ENCODE results near the gene ADCY2. TPM values are rescaled to one million over a fixed set of nuclear protein-coding genes. Genes with fewer than 3 reads are reported as not detected.
A peak's percentile ranks its signal among the peaks of the same experiment; 100 is the strongest.

ADCY2 gene
- total and polyA plus RNA-seq, 9 donors: 4.0 to 22.8 (median 8.3) TPM

DNA sequence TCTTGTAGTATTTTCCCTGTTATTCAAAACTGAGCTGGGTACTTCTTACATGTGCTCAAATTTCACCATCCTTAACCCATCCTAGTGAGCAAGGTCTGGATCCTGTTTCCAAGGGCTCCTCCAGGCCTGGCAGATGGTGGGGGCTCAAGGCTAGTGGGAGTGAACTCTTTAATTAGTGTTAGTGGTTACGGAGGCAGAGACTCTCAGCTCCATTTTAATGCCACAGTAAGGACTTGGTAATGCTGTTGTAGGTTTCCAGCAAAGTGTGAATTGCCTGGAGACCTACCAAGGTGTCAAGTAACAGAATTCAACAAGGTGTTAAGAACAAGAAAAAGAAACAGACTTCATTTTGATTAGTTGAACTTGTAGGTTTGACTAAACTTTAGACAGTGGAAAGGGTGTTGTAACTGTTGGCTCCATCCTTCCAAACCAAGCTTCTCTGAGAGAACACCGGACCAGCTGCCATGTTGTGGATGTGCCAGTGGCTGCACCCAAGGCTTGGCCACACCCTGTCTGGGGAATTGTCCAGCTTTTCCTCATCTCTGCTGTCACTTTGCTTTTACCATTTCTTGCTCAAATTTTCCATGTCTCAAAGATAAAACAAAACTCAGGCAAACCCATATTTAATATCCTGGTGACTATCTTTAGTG, 98.7 kb downstream of the ADCY2 start:
- Histone ChIP-seq H3K27me3 (no peaks in the 10 kb centered on the region), H3K4me3 (no peak overlapping the region), H3K27ac (no peak overlapping the region), H3K9me3 (no peaks in the 10 kb centered on the region), H3K4me1 (ENCODE audit: insufficient read depth) (peaks cover 2% of the 10 kb centered on the region), H3K36me3 (no peaks in the 10 kb centered on the region)
- 49 to 73% (median 55%) methylated on average over 2 of the region's 2 CpGs for WGBS, 3 donors
- intact Hi-C loops (cut with DNase I): no loop called here
- no peak for TF ChIP-seq EP300 (IDR thresholded peaks at IDR 0.05)
- no peak for TF ChIP-seq POLR2A (IDR thresholded peaks at IDR 0.05)
- TF ChIP-seq, protein P1, sequence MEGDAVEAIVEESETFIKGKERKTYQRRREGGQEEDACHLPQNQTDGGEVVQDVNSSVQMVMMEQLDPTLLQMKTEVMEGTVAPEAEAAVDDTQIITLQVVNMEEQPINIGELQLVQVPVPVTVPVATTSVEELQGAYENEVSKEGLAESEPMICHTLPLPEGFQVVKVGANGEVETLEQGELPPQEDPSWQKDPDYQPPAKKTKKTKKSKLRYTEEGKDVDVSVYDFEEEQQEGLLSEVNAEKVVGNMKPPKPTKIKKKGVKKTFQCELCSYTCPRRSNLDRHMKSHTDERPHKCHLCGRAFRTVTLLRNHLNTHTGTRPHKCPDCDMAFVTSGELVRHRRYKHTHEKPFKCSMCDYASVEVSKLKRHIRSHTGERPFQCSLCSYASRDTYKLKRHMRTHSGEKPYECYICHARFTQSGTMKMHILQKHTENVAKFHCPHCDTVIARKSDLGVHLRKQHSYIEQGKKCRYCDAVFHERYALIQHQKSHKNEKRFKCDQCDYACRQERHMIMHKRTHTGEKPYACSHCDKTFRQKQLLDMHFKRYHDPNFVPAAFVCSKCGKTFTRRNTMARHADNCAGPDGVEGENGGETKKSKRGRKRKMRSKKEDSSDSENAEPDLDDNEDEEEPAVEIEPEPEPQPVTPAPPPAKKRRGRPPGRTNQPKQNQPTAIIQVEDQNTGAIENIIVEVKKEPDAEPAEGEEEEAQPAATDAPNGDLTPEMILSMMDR (IDR thresholded peaks at IDR 0.05): no peak
- DNase-seq: peak in 1 of 5 donors; percentile 24

DNA sequence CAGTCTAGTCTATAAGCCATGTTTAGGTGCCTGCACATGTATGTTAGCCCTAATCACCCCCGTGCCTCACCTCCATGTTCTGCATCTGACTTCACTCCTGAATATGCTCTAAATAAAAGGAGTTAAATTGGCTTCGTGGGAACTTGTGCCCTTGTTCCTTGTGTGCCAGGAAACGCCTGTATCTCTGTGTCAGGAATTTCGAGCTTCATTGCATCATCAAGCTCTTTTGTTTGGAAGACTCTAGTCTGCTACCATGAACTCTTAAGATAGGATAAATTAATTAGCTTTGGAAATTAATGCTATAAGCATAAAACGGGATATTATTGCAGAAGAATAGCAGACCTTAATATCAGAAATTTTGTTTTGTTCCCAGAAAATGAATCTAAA, 99.2 kb downstream of the ADCY2 start:
- no peak overlapping the region for H3K4me3 ChIP-seq
- TF ChIP-seq EP300 (IDR thresholded peaks at IDR 0.05): no peak
- TF ChIP-seq, protein P1 (IDR thresholded peaks at IDR 0.05): no peak
- no peak for TF ChIP-seq POLR2A (IDR thresholded peaks at IDR 0.05)
- H3K27ac ChIP-seq: no peak overlapping the region
- H3K9me3 ChIP-seq: no peaks in the 10 kb centered on the region
- DNase-seq: no peak
- 19 to 32% (median 21%) methylated on average over 5 of the region's 5 CpGs for WGBS, 3 donors
- peaks cover 2% of the 10 kb centered on the region for H3K4me1 ChIP-seq (ENCODE audit: insufficient read depth)
- intact Hi-C loops (cut with DNase I): no loop called here
- no peaks in the 10 kb centered on the region for H3K27me3 ChIP-seq
- H3K36me3 ChIP-seq: no peaks in the 10 kb centered on the region

DNA sequence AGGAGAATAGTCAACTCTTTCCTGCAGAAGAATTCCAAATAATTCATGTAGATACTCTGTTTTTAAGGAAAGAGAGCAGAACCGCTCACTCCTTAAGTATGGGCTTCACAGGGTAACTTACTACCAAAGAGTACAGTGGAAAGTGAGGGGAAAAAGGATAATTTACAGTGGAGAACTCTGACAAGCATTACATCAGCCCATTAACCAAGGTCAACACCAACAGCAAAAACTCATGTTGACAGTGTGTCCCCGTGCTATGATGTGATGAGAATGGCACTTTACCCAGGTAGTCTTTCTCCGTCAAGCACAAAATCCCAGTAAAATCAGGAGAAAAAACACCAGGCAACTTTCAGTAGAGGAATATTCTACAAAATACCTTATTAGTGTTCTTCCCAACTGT, 104.3 kb downstream of the ADCY2 start:
- 91 to 94% (median 93%) methylated on average over 3 of the region's 3 CpGs for WGBS, 3 donors
- H3K9me3 ChIP-seq: no peaks in the 10 kb centered on the region
- TF ChIP-seq EP300 (IDR thresholded peaks at IDR 0.05) (no peak), POLR2A (IDR thresholded peaks at IDR 0.05) (no peak)
- TF ChIP-seq, protein P1 (IDR thresholded peaks at IDR 0.05): no peak
- no peaks in the 10 kb centered on the region for H3K27me3 ChIP-seq
- intact Hi-C loops (cut with DNase I): no loop called here
- no peaks in the 10 kb centered on the region for H3K4me1 ChIP-seq (ENCODE audit: insufficient read depth)
- no peaks in the 10 kb centered on the region for H3K36me3 ChIP-seq
- H3K27ac ChIP-seq: no peak overlapping the region
- no peak overlapping the region for H3K4me3 ChIP-seq
- DNase-seq: no peak

DNA sequence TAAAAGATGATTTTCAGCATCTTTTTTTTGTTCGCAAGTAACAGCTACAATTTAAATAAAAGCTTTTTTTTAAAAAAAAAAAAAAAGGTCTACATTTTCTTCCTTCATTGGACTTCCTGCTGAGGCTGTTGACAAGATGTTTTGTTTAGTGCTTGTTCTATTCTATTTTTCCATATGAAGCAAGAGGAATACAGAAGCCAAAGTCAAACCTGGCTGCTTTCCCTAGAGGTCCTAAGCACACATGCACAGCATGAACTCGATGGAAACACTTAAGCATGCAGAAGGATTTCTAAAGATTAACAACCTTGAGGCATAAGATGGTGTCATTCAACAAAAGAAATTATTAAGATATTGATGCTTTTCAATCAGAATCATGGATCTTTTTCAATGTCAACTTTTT, 105.1 kb downstream of the ADCY2 start:
- Histone ChIP-seq H3K4me1 (ENCODE audit: insufficient read depth) (no peaks in the 10 kb centered on the region), H3K27me3 (no peaks in the 10 kb centered on the region), H3K9me3 (no peaks in the 10 kb centered on the region), H3K36me3 (no peaks in the 10 kb centered on the region), H3K27ac (no peak overlapping the region), H3K4me3 (no peak overlapping the region)
- DNase-seq: no peak
- no peak for TF ChIP-seq EP300 (IDR thresholded peaks at IDR 0.05)
- no peak for TF ChIP-seq POLR2A (IDR thresholded peaks at IDR 0.05)
- TF ChIP-seq, protein P1 (IDR thresholded peaks at IDR 0.05): no peak
- intact Hi-C loops (cut with DNase I): no loop called here
- 69 to 70% (median 70%) methylated on average over 2 of the region's 2 CpGs for WGBS, 3 donors
